Sciatic nerve (tissue), 2 donors: Measurements from ENCODE around the gene KLHL8. TPM values are rescaled to one million over a fixed set of nuclear protein-coding genes. Genes with fewer than 3 reads are reported as not detected.

Experiments
- ATAC-seq: fragments of 200-7000 bp; cut with Tn5 transposase; one replicate; pipeline ENCODE4 v1.9.1; 2020; ENCODE audit warnings: mild to moderate bottlenecking, moderate library complexity
- DNase-seq: peaks from one replicate; pipeline ENCODE4 v3.0.0-alpha.2; 2020; ENCODE audit warnings: low spot score
- intact Hi-C: fragments of 100-400 bp; cut with DNase I; formaldehyde crosslinking; loops from one replicate; pipeline ENCODE4 v1.14.2; 2022
- total RNA-seq: library from RNA; stranded (reverse); fragmentation: NEBNext Ultra II Directional; extraction: Animal tissue kit (Norgen Biotek cat#: 25700); gene quantifications from one replicate; pipeline ENCODE4 v1.2.1, GENCODE V29; 2021
- donor health status: DM: no; HTN: no; CAD: no.
- donor health status: DM: no; HTN: no; CAD: no.

The KLHL8 gene
- 18.2 TPM for total RNA-seq

GRCh38 chr4:87220094-87220822 lies at the start of gene KLHL8:
Gene KLHL8 (minus strand): TSS chr4:87220618. CDS start chr4:87195539, 25,079 bp downstream.
- ATAC-seq (peak; percentile 98), DNase-seq (peak; percentile 90)
- intact Hi-C loops = no loop called here

GRCh38 chr4:87270144-87270543 lies 49.7 kb upstream of the KLHL8 start:
- ATAC-seq = no peak
- intact Hi-C loops = no loop called here

GRCh38 chr4:87268411-87268810 lies 48.0 kb upstream of the KLHL8 start:
- DNase-seq = no peak
- intact Hi-C loops = no loop called here
- no peak for ATAC-seq

More at GRCh38 chr4:87270144-87270543, 49.7 kb upstream of the KLHL8 start:
- no peak for DNase-seq

- ATAC-seq = no peak
- no peak for DNase-seq
- intact Hi-C loops = no loop called here
These were observed 46.6 kb upstream of the KLHL8 start for GRCh38 chr4:87266986-87267385.

- intact Hi-C loops = no loop called here
These were observed 42.5 kb upstream of the KLHL8 start for GRCh38 chr4:87262886-87263285.

GRCh38 chr4:87260477-87260876 lies 40.1 kb upstream of the KLHL8 start:
- intact Hi-C loops = no loop called here
- no peak for ATAC-seq

More at GRCh38 chr4:87262886-87263285, 42.5 kb upstream of the KLHL8 start:
- no peak for ATAC-seq
- no peak for DNase-seq

GRCh38 chr4:87258677-87259076 lies 38.3 kb upstream of the KLHL8 start:
- intact Hi-C loops = no loop called here
- no peak for DNase-seq
- no peak for ATAC-seq

More at GRCh38 chr4:87260477-87260876, 40.1 kb upstream of the KLHL8 start:
- DNase-seq = no peak

GRCh38 chr4:87257523-87257922 lies 37.1 kb upstream of the KLHL8 start:
- DNase-seq = no peak
- no peak for ATAC-seq
- intact Hi-C loops = no loop called here

- no peak for DNase-seq
- no peak for ATAC-seq
- intact Hi-C loops = no loop called here
These were observed 35.3 kb upstream of the KLHL8 start for GRCh38 chr4:87255755-87256154.

- peak; percentile 69 for DNase-seq
- ATAC-seq = peak; percentile 72
- intact Hi-C loops = no loop called here
These were observed 30.7 kb upstream of the KLHL8 start for GRCh38 chr4:87251106-87251505.

- intact Hi-C loops = no loop called here
- DNase-seq = no peak
- no peak for ATAC-seq
These were observed 29.9 kb upstream of the KLHL8 start for GRCh38 chr4:87250294-87250693.

- ATAC-seq (no peak), DNase-seq (no peak)
- intact Hi-C loops = no loop called here
These were observed 29.1 kb upstream of the KLHL8 start for GRCh38 chr4:87249332-87250019.

GRCh38 chr4:87243426-87244053 lies 23.1 kb upstream of the KLHL8 start:
- intact Hi-C loops = no loop called here
- ATAC-seq (no peak), DNase-seq (no peak)

GRCh38 chr4:87241336-87241735 lies 20.9 kb upstream of the KLHL8 start:
- intact Hi-C loops = no loop called here
- DNase-seq (no peak), ATAC-seq (no peak)

GRCh38 chr4:87240341-87240740 lies 19.9 kb upstream of the KLHL8 start:
- intact Hi-C loops = no loop called here
- DNase-seq = no peak
- peak; percentile 33 for ATAC-seq

- DNase-seq (no peak), ATAC-seq (no peak)
- intact Hi-C loops = no loop called here
These were observed 19.4 kb upstream of the KLHL8 start for GRCh38 chr4:87239821-87240220.

- intact Hi-C loops = no loop called here
- ATAC-seq = no peak
- no peak for DNase-seq
These were observed 18.8 kb upstream of the KLHL8 start for GRCh38 chr4:87239194-87239593.

- no peak for DNase-seq
- intact Hi-C loops = no loop called here
- no peak for ATAC-seq
These were observed 16.4 kb upstream of the KLHL8 start for GRCh38 chr4:87236861-87237260.

GRCh38 chr4:87235020-87235671 lies 14.7 kb upstream of the KLHL8 start:
- intact Hi-C loops = no loop called here
- ATAC-seq (peak; percentile 43), DNase-seq (no peak)
